Right forelimb (tissue), 1 donor: ENCODE measurements around the gene PIGK.
"Not testable (repeated sequence)": the region's sequence is repeated elsewhere in the genome, so short reads cannot be mapped to it uniquely, and the experiment has no call there.

Experiments used
- DNase-seq: peaks from one replicate; pipeline ENCODE4 v3.0.0-alpha.2; 2018

The PIGK gene

GRCh38 chr1:77219166-77219887 is at the start of gene PIGK:
TSS of gene PIGK (minus strand) at chr1:77219430. CDS start at chr1:77219402, 28 bp downstream.
- peak; percentile 90 for DNase-seq

- no peak for DNase-seq
These were observed 47.8 kb upstream of the PIGK start for GRCh38 chr1:77267035-77267434.

GRCh38 chr1:77265180-77265579 is 46.0 kb upstream of the PIGK start:
- DNase-seq: no peak

- no peak for DNase-seq
These were observed 44.5 kb upstream of the PIGK start for GRCh38 chr1:77263708-77264107.

- DNase-seq: no peak
These were observed 34.0 kb upstream of the PIGK start for GRCh38 chr1:77253211-77253610.

GRCh38 chr1:77250126-77250525 is 30.9 kb upstream of the PIGK start:
- DNase-seq: no peak

GRCh38 chr1:77245830-77246229 is 26.6 kb upstream of the PIGK start:
- no peak for DNase-seq

- DNase-seq: no peak
These were observed 20.1 kb upstream of the PIGK start for GRCh38 chr1:77239311-77239710.

- no peak for DNase-seq
These were observed 19.2 kb upstream of the PIGK start for GRCh38 chr1:77238462-77238861.

GRCh38 chr1:77234943-77235342 is 15.7 kb upstream of the PIGK start:
- DNase-seq: no peak

GRCh38 chr1:77234096-77234495 is 14.9 kb upstream of the PIGK start:
- DNase-seq: no peak

GRCh38 chr1:77232829-77233228 is 13.6 kb upstream of the PIGK start:
- no peak for DNase-seq

- DNase-seq: no peak
These were observed 10.8 kb upstream of the PIGK start for GRCh38 chr1:77230051-77230450.

GRCh38 chr1:77228836-77229235 is 9.6 kb upstream of the PIGK start:
- no peak for DNase-seq

- no peak for DNase-seq
These were observed 8.2 kb upstream of the PIGK start for GRCh38 chr1:77227381-77227780.

GRCh38 chr1:77222496-77222895 is 3.3 kb upstream of the PIGK start:
- DNase-seq: no peak

- no peak for DNase-seq
These were observed 1.6 kb upstream of the PIGK start for GRCh38 chr1:77220687-77221463.

- no peak for DNase-seq
These were observed 609 bp downstream of the PIGK start for GRCh38 chr1:77218477-77219165.

GRCh38 chr1:77204043-77204442 is 15.2 kb downstream of the PIGK start:
- DNase-seq: not testable (repeated sequence)

- no peak for DNase-seq
These were observed 16.5 kb downstream of the PIGK start for GRCh38 chr1:77202751-77203150.

- no peak for DNase-seq
These were observed 18.4 kb downstream of the PIGK start for GRCh38 chr1:77200806-77201205.

- DNase-seq: no peak
These were observed 18.9 kb downstream of the PIGK start for GRCh38 chr1:77200293-77200692.

- no peak for DNase-seq
These were observed 21.9 kb downstream of the PIGK start for GRCh38 chr1:77197351-77197750.

- no peak for DNase-seq
These were observed 25.3 kb downstream of the PIGK start for GRCh38 chr1:77193951-77194350.
